ENCODE measurements around the gene EFCAB8. TPM values are rescaled to one million over a fixed set of nuclear protein-coding genes. Genes with fewer than 3 reads are reported as not detected.
A peak's percentile ranks its signal among the peaks of the same experiment; 100 is the strongest.

The EFCAB8 gene
- total and polyA plus RNA-seq, 11 donors = 0.03 to 0.29 (median 0.08) TPM; not detected in 8

GRCh38 chr20:32997431-32997830 lies 138.7 kb downstream of the EFCAB8 start:
- intact Hi-C loops (cut with DNase I) = no loop called here
- H3K4me1 ChIP-seq = no peaks in the 10 kb centered on the region
- DNase-seq (no peak), ATAC-seq (no peak)
- H3K9me3 ChIP-seq = peaks cover 0 to 11% (median 0%) of the 10 kb centered on the region in 12 donors
- no peak overlapping the region for H3K27ac ChIP-seq
- no peaks in the 10 kb centered on the region for H3K36me3 ChIP-seq
- TF ChIP-seq CTCF (IDR thresholded peaks at IDR 0.05) = no peak
- no peak for TF ChIP-seq POLR2A (IDR thresholded peaks at IDR 0.05)
- H3K27me3 ChIP-seq = peaks cover 0 to 3% (median 0%) of the 10 kb centered on the region in 9 donors
- WGBS, 4 donors = 70 to 83% (median 77%) methylated on average over 2 of the region's 2 CpGs
- H3K4me3 ChIP-seq = no peak overlapping the region

- intact Hi-C loops (cut with DNase I) = no loop called here
- no peaks in the 10 kb centered on the region for H3K4me1 ChIP-seq
- ATAC-seq (no peak), DNase-seq (peak in 1 of 5 donors; percentile 22)
- TF ChIP-seq CTCF (IDR thresholded peaks at IDR 0.05) (no peak), POLR2A (IDR thresholded peaks at IDR 0.05) (no peak)
- no peaks in the 10 kb centered on the region for H3K36me3 ChIP-seq
- H3K9me3 ChIP-seq = peaks cover 0 to 11% (median under 1%) of the 10 kb centered on the region in 12 donors
- no peak overlapping the region for H3K27ac ChIP-seq
- H3K27me3 ChIP-seq = peaks cover 0 to 3% (median 0%) of the 10 kb centered on the region in 9 donors
- WGBS, 4 donors = 62 to 76% (median 67%) methylated on average over 8 to 9 of the region's 9 CpGs
- H3K4me3 ChIP-seq = no peak overlapping the region
Measured at GRCh38 chr20:32999603-33000250, 141.0 kb downstream of the EFCAB8 start.

- H3K4me3 ChIP-seq = no peak overlapping the region
- H3K9me3 ChIP-seq = peaks cover 0 to 8% (median 0%) of the 10 kb centered on the region in 12 donors
- H3K27me3 ChIP-seq = peaks cover 0 to 3% (median 0%) of the 10 kb centered on the region in 9 donors
- no peak for TF ChIP-seq CTCF (IDR thresholded peaks at IDR 0.05)
- TF ChIP-seq POLR2A (IDR thresholded peaks at IDR 0.05) = no peak
- 59 to 75% (median 68%) methylated on average over 9 of the region's 9 CpGs for WGBS, 4 donors
- peak in 1 of 5 donors; percentile 12 for DNase-seq
- H3K27ac ChIP-seq = no peak overlapping the region
- H3K36me3 ChIP-seq = no peaks in the 10 kb centered on the region
- ATAC-seq = no peak
- no peaks in the 10 kb centered on the region for H3K4me1 ChIP-seq
- intact Hi-C loops (cut with DNase I) = no loop called here
Measured at GRCh38 chr20:33000802-33001466, 142.2 kb downstream of the EFCAB8 start.

GRCh38 chr20:33002087-33002808 lies 143.5 kb downstream of the EFCAB8 start:
- DNase-seq = peak in 1 of 5 donors; percentile 42
- Histone ChIP-seq H3K4me1 (no peaks in the 10 kb centered on the region), H3K27ac (no peak overlapping the region), H3K36me3 (no peaks in the 10 kb centered on the region), H3K27me3 (no peaks in the 10 kb centered on the region), H3K4me3 (no peak overlapping the region), H3K9me3 (peaks cover 0 to 8% (median 0%) of the 10 kb centered on the region in 12 donors)
- TF ChIP-seq POLR2A (IDR thresholded peaks at IDR 0.05) = no peak
- TF ChIP-seq CTCF (IDR thresholded peaks at IDR 0.05) = no peak
- intact Hi-C loops (cut with DNase I) = no loop called here
- ATAC-seq = peak in 1 of 4 donors; percentile 34
- WGBS, 4 donors = 84 to 89% (median 86%) methylated on average over 7 of the region's 7 CpGs

Data from heart left ventricle (tissue), 16 donors.